GM18868 (cell line): Measurements from ENCODE around the gene ZYX.
"Not testable (repeated sequence)": the region's sequence is repeated elsewhere in the genome, so short reads cannot be mapped to it uniquely, and the experiment has no call there.

Source experiments
- ATAC-seq: cut with Tn5 transposase; IDR thresholded peaks from one replicate; pipeline ENCODE4 v1.9.1; 2021; ENCODE audit warnings: mild to moderate bottlenecking, moderate library complexity; ENCODE audit not compliant: unreplicated experiment

Gene ZYX

DNA sequence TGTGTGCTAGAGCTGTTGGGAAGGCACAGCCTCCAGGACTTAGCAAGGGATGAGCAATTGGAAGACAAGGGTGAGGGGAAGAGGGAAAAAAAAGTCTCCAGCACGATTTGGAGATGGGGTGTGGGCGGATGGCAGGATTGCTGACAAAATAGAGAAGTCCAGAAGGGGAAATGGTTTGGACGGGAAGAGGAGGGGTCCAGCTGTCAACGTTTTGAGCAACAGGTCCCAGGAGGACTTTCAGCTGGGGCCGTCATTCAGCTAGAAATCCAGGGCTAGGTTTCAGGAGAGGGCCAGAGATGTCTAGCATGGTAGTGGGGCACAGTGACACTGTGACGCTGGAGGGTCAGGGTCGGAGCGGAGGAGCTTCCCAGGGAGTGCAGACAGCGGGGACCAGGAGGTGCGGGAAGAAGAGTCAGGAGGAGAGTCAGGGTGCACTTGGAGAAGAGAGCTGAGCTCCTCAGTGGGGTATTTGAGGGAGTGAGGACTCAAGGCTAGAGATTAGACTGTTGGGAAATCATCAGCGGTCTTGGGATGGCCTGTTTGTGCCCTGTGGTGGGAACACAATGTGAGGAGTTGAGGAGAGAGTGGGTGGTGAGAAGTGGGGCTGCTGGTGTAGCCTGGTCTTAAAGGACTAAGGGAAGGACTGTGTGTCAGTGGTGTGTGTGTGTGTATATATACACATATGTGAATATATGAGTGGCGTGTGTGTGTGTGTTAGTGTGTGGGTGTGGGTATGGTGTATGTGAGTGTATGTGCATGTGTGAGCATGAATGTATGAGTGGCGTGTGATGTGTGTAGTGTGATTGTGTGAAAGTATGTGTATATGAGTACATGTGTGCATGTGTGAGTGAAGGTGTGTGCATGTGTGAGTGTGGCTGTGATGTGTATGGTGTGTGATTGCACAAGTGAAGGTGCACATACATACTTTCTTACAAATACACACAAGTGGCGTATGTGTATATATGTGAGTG, 3.8 kb downstream of the ZYX start:
- ATAC-seq = no peak

DNA sequence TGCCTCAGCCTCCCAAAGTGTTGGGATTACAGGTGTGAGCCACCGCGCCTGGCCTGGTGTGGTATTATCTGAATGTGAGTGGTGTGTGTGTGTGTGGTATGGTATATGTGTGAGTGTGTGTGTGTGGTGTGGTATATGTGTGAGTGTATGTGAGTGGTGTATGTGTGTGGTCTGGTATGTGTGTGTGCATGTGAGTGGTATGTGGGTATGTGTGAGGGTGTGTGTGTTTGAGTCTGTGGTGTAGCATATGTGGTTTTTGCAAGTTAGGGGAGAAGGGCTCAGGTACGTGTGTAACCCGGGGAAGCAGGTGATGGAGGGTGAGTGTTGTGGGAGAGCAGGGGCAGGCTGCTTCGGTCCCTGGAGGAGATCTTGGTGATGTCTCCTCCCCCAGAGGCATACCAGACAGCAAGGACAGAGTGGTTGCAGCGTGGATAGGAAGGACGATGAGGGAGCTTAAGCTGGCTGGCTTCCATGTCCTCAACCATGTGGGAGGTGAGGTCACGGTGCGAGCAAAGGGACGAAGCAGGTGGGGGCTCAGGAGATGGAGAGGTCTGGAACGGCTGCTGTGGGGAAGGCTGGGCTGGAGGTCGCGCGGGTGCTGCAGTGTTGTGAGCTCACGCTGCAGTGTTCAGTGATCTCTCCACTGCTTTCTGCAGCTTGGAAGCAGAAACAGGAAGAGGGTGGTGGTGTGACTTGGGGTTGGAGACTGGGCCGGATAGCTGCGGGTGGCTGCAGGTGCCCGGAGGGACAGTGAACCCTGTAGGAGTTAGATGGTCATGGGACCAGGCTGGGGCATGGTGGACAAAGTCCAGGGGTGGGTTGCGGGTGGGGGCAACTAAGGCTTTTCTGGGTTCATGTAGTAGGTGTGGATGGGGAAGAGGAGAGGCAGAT, 5.0 kb downstream of the ZYX start:
- peak; percentile 55 for ATAC-seq

DNA sequence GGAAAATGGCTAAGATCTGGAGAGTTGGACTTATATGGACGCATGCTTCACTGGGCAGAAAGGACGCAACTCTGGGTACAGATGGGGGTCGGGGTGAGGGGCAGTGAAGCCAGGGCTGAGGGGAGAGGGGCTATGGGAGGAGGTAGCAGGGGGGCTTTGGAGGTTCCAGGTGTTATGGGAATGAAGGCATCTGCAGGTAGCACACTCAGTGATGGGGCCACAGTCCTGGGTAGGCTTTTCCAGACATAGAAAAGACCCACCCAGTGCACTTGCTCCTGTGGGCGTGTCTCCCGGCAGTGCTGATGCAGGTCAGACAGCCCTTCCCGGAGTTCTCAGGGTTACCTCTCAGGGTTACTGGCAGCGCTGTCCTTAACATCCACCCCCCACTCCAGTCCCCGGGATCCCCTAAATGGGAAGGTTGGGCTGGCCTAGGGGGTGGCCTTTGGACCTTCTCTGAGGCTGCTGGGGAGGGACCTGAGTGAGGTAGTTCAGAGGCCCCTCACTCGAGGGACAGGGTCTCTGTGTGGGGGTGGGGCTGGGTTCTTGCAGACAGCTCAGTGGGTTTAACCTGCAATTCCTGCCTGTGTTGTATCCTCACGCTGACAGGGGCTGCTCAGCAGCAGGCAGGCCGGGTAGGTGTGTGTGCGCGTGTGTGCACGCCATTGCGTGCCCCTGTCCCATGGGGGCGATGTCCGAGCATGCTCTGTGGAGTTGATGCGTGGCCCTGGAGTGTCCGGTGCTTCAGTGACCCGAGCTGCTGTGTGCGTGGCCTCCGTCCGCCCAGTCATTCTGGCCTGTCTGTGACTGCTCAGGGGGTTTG, 6.2 kb downstream of the ZYX start:
- ATAC-seq = no peak

DNA sequence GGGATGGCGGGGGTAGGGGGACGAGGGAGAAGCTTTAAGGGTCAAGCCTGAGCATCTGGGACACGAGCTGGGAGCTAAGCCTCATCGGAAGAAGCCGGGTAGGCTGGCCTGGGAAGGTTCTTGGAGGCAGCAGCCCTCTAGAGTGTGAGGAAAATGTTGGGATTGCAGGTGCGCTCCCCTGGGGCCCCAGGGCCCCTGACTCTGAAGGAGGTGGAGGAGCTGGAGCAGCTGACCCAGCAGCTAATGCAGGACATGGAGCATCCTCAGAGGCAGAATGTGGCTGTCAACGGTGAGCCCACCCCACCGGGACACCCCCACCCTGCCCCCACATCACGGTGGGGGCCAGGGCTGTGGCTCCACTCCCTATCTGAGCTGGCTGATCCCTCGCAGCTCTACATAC, 6.9 kb downstream of the ZYX start:
- ATAC-seq = no peak

DNA sequence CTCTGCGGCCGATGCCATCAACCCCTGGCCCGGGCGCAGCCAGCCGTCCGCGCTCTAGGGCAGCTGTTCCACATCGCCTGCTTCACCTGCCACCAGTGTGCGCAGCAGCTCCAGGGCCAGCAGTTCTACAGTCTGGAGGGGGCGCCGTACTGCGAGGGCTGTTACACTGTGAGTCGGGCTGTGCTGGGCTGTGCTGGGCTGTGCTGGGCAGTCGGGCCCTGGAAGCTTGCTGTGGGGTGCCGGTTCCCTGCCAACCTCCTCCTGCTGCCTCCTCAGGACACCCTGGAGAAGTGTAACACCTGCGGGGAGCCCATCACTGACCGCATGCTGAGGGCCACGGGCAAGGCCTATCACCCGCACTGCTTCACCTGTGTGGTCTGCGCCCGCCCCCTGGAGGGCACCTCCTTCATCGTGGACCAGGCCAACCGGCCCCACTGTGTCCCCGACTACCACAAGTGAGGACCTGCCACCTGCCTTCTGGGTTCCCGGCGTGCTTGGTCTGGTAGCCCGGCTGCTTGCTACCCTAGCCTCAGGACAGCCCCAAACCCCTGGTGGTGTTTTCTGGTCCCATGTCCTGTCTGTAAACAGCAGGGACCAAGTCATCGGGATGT, 7.5 kb downstream of the ZYX start:
- no peak for ATAC-seq

DNA sequence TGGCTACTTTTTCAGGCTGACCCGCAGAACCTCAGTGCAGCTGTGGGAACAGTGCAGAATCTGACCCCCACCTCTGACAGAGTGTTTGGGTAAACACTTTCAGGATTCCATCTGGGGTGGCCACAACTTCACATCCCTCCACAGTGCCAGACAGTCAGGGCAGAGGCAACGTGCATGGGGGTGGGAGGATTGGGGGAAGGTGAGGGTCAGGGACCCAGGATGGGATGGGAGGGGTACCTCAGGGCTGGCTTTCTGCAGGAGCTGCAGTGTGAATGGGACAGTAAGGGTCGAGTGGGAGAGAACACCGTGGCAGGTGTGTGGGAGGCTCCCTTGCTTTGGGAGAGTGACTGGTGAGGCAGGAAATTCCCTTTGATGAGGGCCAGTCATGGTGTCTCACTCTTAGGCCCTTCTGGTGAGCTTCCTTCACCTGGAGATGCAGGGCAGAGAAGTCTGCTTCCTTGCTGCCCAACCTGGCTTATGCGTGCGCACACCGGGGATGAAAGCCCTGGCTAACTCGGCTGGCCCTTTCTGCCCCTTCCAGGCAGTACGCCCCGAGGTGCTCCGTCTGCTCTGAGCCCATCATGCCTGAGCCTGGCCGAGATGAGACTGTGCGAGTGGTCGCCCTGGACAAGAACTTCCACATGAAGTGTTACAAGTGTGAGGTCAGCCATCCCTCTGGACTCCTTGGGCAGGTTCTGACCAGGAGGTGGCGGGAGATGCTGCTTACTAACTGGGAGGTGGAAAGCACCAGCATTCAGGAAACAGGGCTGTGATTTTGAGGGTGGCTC, 8.4 kb downstream of the ZYX start:
- no peak for ATAC-seq

DNA sequence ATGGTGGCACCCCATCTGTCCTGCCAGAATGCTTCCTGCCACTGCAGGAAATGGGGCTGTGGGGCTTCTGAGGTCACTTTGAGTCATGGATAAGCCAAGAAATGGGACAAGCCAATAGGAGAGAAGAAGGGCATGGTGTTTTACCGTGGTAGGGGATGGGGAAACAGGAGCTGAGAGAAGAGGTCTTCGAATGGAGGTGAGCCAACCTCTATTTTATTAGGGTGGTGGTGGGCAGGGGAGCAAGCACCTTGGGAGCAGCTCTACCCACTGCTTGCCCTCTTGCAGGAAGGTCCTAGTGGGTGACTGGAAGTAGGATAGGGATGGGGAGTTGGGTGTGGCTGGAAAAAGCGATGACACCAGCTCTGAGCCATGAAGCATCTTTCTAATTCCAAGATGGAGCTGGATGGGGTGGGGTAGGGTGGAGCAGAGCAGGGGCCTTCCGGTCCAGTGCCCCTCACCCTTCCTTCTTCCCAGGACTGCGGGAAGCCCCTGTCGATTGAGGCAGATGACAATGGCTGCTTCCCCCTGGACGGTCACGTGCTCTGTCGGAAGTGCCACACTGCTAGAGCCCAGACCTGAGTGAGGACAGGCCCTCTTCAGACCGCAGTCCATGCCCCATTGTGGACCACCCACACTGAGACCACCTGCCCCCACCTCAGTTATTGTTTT, 9.1 kb downstream of the ZYX start:
- no peak for ATAC-seq

DNA sequence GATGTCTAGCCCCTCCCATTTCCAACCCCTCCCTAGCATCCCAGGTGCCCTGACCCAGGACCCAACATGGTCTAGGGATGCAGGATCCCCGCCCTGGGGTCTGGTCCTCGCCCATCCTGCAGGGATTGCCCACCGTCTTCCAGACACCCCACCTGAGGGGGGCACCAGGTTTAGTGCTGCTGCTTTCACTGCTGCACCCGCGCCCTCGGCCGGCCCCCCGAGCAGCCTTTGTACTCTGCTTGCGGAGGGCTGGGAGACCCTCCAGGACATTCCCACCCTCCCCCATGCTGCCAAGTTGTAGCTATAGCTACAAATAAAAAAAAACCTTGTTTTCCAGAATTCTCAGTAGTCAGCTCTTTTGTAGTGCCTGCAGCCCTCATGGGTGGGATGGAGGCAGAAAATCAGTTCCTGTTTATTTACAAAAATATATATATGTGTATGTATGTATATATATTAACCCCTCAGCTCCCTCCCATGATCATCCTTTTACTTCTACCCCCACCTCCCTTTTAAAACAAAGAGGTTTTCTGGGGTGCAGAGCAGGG, 9.7 kb downstream of the ZYX start:
- no peak for ATAC-seq

DNA sequence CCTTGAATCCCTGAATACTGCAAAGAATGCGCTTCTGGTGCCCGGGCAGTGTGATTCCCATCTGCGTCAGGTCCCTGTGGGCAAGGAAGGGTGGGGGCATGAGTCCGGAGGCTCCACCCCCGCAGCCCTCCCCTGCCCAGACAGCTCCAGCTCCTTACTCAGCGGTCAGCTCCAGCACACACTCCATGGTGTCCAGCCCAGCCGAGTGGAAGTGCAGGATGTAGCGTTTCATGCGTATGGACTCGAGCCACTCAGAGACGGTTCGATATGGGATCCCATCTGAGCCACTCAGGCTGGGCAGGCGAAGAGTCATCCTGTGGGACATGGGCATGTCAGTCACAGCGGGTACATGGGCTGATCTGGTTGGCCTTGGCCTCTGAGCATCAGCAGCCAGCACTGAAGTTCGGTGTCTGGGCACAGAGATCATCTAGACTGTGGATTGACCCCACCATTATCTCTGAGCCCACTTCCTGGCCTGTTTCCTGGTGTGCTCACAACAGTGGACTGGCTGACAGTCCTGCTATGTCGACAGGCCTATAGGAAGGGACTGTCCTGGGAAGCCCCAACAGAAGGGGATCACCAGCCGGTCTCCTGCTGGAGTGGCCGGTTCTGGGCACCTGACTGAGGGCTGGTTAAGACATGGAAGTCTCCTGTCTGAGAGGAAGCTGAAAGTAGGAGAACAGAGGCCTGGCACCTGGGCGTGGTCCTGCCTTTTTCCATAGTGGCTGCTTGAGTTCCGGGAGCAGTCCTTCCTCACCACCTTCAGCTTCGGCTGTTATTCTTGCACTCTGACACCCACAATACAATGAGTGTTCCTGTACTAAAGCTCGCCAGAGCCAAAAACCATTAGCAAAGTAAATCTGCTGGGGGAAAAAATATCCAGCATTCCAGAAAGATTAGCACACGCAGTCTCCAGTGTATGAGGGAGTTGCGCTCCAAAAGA, 10.6 kb downstream of the ZYX start:
- no peak for ATAC-seq

DNA sequence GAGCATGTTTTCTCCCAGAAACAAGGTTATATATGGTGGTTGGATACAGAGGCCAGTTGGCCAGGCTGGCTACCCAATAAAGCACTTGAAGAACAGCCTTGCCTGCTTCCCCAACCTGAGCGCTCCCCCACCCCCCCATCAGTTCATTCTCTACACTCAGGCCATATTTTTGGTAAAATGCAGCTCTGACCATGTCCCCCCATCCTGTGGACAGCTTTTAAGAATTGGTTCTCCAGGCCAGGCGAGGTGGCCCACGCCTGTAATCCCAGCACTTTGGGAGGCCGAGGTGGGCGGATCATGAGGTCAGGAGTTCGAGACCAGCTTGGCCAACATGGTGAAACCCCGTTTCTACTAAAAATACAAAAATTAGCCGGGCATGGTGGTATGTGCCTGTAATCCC, 11.3 kb downstream of the ZYX start:
- ATAC-seq = not testable (repeated sequence)

DNA sequence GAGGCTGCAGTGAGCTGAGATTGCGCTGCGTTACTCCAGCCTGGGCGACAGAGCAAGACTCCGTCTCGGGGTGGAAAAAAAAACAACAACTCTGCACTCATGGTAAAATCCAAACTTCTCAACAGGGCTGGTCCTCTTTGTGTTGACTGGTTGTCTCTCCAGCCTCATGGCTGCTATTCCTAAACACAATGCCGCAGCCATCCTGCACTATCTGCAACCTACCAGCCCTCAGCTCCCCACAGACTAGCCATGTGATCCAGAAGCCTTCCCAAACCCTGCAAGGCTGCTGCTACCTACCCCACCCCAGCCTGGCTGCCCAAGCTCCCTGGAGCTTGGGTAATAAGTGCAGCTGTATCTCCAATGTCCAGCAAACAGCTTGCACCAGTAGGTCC, 11.7 kb downstream of the ZYX start:
- ATAC-seq = no peak

DNA sequence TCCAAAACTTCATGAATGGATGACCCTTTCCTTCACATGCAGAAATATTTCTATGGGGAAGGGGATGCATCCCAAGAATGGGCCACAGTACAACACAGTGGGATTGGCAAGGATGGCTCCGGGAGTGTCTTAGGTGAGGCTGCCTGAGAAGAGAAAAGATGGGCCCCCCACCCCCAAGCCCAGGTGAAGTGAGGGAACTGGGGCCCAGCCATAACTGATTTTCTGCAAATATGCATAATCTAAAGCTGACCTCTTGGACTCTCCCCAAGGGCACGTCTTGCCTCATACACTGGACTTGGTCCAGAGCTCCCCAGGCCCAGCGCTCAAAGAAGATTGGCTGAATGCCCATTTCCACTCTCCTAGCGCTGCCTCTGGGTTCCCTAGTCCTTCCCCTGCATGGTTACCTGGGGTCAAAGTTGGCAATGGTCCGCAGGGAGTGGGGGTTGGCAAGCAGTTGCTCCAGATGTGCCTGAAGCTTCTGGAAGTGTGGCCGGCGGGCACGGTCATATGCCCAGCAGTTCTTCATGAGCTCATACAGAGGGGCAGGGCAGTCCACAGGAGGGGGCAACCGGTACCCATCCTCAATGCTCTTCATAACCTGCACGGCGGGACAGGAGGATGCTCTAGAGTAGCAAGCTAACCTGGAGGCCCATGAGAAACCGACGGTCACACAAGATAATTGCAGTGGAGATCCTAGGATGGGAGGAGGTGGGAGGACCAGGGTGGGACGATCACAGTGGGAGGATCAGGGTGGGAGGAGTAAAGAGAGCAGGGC, 12.3 kb downstream of the ZYX start:
- ATAC-seq = no peak

DNA sequence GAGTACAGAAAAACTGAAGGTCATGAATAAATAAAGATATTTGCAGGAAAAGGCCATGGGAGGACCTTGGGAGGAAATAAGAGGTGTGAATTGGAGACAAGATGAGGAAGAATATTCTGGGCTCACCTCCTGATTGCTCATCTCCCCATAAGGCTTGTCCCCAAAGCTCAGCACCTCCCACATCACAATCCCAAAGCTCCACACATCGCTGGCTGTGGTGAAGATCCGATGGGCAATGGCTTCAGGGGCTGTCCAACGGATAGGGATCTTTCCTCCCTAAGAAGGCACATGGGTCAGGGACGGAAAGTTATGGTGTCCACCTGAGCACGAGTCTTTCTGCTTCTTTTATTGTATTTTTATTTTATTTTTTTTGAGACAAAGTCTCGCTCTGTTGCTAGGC, 12.9 kb downstream of the ZYX start:
- ATAC-seq = no peak

DNA sequence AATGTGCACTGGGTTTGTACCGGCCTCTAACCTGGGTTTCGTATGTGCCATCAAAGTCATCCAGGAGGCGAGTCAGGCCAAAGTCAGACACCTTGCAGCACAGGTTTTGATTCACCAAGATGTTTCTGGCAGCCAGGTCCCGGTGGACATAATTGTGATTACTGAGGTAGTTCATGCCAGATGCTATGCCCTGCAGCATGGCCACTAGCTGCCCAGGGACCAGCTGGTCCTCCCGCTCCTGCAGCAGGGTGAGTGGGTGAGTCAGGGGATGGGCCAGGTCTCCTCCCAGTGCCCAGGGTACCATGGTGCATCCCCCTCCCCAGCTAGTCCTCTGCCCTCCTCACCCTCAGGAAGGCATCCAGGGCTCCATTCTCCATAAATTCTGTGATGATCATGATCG, 13.6 kb downstream of the ZYX start:
- ATAC-seq = no peak

DNA sequence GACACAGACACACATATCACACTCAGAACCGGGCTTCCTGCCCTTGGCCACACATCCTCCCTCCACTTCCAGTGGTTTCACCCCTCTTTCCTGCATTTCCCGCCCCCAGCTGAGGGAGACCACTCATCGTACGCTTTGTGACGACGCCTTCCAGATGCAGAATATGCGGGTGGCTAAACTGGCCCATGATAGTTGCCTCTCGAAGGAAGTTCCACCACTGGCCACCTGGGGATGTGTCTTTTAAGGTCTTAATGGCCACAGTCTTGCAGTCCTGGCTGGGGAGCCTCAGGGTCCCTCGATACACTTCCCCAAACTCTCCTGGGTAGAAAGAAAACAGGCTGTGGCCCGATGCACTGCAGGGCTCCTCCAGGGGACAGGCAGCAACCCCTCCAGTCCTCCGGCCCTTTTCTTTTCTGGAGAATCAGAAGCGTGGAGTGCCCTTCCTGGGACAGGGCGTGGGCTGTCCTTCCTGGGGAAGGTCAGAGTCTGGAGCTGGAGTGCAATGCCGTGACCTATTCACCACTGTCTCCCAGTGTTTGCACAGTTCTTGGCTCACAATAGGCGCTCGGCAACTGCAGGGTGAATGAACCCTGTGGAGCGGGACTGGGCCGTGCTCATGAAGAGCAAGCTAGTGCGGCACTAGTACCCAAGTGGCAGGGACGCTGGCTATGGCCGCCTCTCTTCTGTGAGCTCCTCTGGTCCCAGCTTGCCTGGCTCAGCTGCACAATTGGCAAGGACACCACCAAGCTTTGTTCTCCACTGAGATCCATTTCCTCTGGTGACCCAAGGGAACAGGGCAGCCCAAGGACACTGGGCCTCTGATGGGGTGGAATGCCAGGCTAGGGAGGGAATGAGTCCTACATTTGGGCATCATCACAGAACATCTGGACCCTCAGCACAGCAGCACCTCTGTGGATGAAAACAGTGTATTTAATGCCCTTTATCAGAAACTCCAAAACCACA, 14.3 kb downstream of the ZYX start:
- ATAC-seq = no peak

DNA sequence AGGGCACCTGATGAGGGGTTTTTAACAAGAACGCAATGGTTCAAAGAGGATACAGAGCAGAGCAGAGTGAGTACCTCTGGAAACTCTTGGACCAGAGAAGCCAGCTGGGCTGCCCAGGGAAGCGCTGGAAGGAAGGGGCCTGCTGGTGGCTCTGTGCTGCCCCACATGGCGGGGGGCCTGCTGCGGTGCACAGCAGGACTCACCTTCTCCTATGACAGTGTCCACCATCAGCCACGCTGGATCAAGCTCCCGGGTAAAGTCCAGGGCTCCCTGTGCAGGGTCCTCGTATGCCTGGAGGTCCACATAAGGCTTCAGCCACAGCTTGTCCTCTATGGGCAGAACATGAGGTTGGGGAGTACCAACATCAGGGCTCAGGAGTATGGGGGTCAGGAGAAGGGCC, 15.0 kb downstream of the ZYX start:
- ATAC-seq = no peak
